HEK293T (cell line): Measurements from ENCODE around the gene FAM78B.

Source experiments
- ARNT ChIP-seq: fragments of 450-650 bp; IDR thresholded peaks from 2 replicates; pipeline ENCODE4 v1.6.1; 2017; ENCODE audit warnings: mild to moderate bottlenecking
- BHLHE40 ChIP-seq: fragments of 450-650 bp; IDR thresholded peaks from 2 replicates; pipeline ENCODE4 v1.6.1; 2016; ENCODE audit warnings: mild to moderate bottlenecking, moderate library complexity, borderline replicate concordance
- CTBP1 ChIP-seq: fragments of 450-650 bp; IDR thresholded peaks from 2 replicates; pipeline ENCODE4 v1.6.1; 2016; ENCODE audit warnings: borderline replicate concordance
- ELF4 ChIP-seq: fragments of 450-650 bp; IDR thresholded peaks from 2 replicates; pipeline ENCODE4 v1.6.1; 2017; ENCODE audit warnings: antibody characterized with exemption
- FOXA1 ChIP-seq: fragments of 450-650 bp; IDR thresholded peaks from 2 replicates; pipeline ENCODE4 v1.6.1; 2016; ENCODE audit warnings: mild to moderate bottlenecking
- FOXK2 ChIP-seq: fragments of 450-650 bp; IDR thresholded peaks from 2 replicates; pipeline ENCODE4 v1.6.1; 2016; ENCODE audit warnings: mild to moderate bottlenecking
- FOXM1 ChIP-seq: fragments of 450-650 bp; IDR thresholded peaks from 2 replicates; pipeline ENCODE4 v1.6.1; 2017; ENCODE audit warnings: mild to moderate bottlenecking, borderline replicate concordance
- L3MBTL2 ChIP-seq: fragments of 450-650 bp; conservative IDR thresholded peaks from 2 replicates; pipeline ENCODE4 v1.6.1; 2016; ENCODE audit warnings: mild to moderate bottlenecking
- LEF1 ChIP-seq: fragments of 450-650 bp; IDR thresholded peaks from 2 replicates; pipeline ENCODE4 v1.6.1; 2017; ENCODE audit warnings: mild to moderate bottlenecking, borderline replicate concordance
- NFRKB ChIP-seq: fragments of 450-650 bp; IDR thresholded peaks from 2 replicates; pipeline ENCODE4 v1.6.1; 2016; ENCODE audit warnings: mild to moderate bottlenecking, moderate library complexity
- PKNOX1 ChIP-seq: fragments of 450-650 bp; IDR thresholded peaks from 2 replicates; pipeline ENCODE4 v1.6.1; 2016
- SP1 ChIP-seq: fragments of 450-650 bp; IDR thresholded peaks from 2 replicates; pipeline ENCODE4 v1.6.1; 2017
- TARDBP ChIP-seq: fragments of 450-650 bp; IDR thresholded peaks from 2 replicates; pipeline ENCODE4 v1.6.1; 2016
- ZNF384 ChIP-seq: fragments of 450-650 bp; IDR thresholded peaks from 2 replicates; pipeline ENCODE4 v1.6.1; 2016

- TF ChIP-seq NFRKB (no peak), SP1 (no peak), ELF4 (no peak), L3MBTL2 (no peak), BHLHE40 (no peak), FOXK2 (no peak), PKNOX1 (no peak), CTBP1 (no peak), FOXM1 (no peak), TARDBP (no peak), LEF1 (no peak), ZNF384 (no peak), FOXA1 (no peak), ARNT (no peak)
These were observed 10.1 kb downstream of the FAM78B start for GRCh38 chr1:166156674-166157073.
